Sciatic nerve (tissue), 2 donors: ENCODE measurements around the gene NRXN2. TPM values are rescaled to one million over a fixed set of nuclear protein-coding genes. Genes with fewer than 3 reads are reported as not detected.

Experiments
- ATAC-seq: fragments of 200-7000 bp; cut with Tn5 transposase; one replicate; pipeline ENCODE4 v1.9.1; 2020; ENCODE audit warnings: mild to moderate bottlenecking, moderate library complexity
- DNase-seq: peaks from one replicate; pipeline ENCODE4 v3.0.0-alpha.2; 2020; ENCODE audit warnings: low spot score
- intact Hi-C: fragments of 100-400 bp; cut with DNase I; formaldehyde crosslinking; loops from one replicate; pipeline ENCODE4 v1.14.2; 2022
- total RNA-seq: library from RNA; stranded (reverse); fragmentation: NEBNext Ultra II Directional; extraction: Animal tissue kit (Norgen Biotek cat#: 25700); gene quantifications from one replicate; pipeline ENCODE4 v1.2.1, GENCODE V29; 2021
- donor health status: DM: no; HTN: no; CAD: no.
- donor health status: DM: no; HTN: no; CAD: no.

NRXN2 gene
- total RNA-seq, 1 donor from 2014 or later: 13.7 TPM

DNA sequence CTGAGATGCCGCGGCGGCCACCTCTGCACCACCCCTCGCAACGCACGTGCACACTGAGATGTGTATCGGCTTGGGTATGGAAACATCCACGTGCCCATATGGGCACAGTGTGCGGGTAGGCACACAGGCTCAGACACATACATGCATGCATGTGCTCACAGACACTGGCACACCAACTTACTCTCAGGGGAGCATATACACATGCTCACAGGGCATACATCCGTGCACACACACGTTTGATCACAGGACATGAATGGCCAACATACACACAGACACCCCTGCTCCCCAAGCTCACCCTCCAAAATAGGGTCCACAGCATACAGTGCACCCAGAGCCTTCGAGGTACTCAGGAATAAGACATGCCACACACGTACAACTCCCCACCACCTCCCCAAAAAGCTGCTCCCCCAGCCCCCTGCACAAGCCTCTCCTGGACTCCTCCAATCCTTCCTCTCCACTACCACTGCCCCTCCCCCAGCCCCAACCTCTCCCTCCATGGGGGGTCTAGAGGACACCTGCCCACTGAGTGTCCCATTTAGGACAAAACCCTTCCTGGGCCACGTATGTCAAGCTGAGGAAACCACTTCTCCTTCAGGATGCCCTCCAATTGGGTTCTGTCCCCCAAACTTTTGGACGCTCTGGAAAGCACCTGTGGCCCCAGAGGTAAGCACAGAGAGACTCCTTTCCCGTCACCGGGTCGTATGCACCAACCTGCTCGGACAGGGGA is 78.9 kb downstream of the NRXN2 start:
- DNase-seq (no peak), ATAC-seq (no peak)
- intact Hi-C loops: loop anchor here (10.0 kb wide), 1 partner anchor 199 kb away; no protein-coding TSS in a partner anchor

DNA sequence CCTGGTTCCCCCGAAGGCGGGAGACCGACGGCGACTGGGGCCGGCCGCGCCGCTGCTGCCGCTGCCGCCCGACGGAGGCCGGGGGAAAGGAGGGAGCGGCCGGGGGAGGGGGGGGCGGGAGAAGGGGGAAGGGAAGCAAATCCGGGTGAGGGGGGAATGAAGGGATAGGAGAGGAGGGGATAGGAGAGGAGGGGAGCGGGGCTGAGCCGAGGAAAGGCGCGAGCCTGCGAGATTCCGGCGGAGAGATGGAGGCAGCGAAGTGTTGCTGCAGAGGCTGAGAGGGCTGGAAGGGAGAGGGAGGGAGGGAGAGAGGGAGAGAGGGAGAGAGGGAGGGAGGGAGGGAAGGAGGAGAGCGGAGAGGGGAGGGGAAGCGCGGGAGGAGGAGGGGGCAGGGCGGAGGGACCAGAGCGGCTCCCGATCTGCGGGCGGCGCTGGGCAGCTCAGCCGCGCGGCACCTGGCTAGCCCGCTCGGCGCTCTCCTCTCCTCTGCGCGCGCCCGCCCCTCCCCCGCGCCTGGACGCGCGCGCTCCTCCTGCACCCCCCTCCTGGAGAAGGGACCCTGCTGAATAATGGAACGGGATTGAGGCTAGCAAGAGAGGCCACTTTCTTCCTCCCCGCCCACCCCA is 79.6 kb downstream of the NRXN2 start:
- peak; percentile 70 for ATAC-seq
- DNase-seq: peak; percentile 63
- intact Hi-C loops: loop anchor here (10.0 kb wide), 1 partner anchor 199 kb away; no protein-coding TSS in a partner anchor

DNA sequence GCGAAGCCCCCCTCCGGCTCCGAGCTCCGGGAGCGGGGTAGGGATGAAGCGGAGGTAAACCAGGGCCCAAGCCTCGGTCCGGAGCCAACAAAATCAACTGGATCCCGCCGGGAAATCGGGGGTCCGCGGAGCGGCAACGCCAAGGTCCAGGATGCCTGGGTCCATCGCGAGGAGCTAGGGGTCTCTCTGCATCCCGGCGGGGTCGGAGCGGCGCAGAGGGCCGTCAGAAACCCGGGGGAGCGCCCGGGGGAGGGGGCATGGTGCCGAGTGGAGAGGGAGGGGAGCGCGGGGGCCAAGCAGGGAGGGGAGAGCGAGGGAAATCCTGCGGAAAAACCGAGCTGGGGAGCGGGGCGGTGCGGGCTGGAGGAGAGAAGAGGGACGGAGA is 80.1 kb downstream of the NRXN2 start:
- intact Hi-C loops: loop anchor here (10.0 kb wide), 1 partner anchor 198 kb away; no protein-coding TSS in a partner anchor
- ATAC-seq (no peak), DNase-seq (peak; percentile 56)

DNA sequence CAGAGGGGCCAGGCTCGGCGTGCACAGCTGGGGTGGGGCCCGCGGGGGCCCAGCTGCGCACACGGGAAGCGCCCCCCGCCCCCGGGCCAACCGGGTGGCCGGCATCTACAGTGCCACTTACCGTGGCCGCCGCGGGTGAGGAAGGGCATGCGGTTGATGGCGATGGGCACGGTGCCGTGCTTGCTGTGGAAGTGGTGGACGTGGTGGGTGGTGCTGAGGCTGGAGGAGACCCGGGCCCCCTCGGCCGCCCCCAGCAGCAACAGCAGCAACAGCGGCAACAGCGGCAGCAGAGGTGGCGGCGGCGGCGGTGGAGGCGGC is 80.6 kb downstream of the NRXN2 start:
- DNase-seq (peak; percentile 60), ATAC-seq (no peak)
- intact Hi-C loops: loop anchor here (10.0 kb wide), 1 partner anchor 198 kb away; no protein-coding TSS in a partner anchor

DNA sequence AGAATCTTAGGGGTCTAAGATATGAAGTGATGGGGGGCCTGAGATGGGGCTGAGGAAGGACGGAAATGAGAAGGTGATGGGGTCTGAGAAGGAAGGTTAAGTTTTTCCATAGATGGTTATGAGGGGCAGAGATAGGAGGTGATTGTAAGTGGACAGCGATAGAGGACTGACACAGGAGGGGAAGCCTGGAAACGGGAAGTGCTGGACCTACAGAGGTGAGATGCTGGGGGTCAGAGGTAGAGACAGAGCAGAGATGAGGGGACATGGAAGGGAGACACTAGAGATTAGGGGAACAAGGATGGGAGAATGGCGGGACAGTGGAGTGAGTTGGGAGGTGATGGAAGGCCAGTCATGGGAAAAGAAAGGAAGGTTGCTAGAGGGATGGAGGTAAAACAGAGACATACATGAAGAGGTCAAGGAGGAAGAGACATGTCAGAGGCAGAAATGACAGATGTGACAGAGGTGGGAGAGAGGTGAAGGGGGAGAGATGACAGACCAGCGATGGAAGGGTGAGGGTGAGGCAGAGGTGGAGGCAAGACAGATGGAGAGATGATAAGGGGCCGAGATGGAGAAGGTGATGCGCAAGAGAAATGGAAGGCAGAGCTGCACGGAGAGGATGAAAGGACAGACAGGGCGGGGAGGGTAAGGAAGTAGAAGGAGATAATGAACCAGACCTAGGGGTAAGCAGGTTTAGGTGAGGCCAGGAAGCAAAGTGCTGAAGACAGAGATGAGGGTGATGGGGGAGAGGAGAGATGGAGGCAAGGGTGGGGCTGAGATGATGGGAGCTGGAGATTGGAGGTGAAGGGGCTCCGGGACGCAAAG is 81.2 kb downstream of the NRXN2 start:
- no peak for ATAC-seq
- DNase-seq: no peak
- intact Hi-C loops: loop anchor here (10.0 kb wide), 1 partner anchor 197 kb away; no protein-coding TSS in a partner anchor

DNA sequence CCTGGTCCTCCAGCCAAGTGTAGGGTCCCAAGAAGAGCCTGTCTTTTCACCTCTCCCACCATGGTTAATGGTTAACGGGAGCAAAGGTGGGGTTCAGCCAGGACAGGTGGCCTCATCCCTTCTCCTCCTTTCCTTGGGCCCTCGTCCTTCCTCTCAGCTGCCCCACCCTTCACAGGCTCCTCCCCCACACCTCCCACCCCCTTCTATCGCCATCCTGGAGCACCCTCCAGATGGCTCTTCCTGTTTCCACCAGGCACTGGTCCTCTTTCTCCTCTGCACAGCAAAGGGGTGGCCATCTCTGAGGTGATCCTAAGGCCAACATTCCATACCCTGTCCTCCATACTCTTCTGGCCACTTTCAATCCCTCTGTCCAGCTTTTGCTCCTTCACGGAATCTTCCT is 83.1 kb downstream of the NRXN2 start:
- intact Hi-C loops: loop anchor here (10.0 kb wide), 1 partner anchor 195 kb away; no protein-coding TSS in a partner anchor
- DNase-seq (no peak), ATAC-seq (no peak)

DNA sequence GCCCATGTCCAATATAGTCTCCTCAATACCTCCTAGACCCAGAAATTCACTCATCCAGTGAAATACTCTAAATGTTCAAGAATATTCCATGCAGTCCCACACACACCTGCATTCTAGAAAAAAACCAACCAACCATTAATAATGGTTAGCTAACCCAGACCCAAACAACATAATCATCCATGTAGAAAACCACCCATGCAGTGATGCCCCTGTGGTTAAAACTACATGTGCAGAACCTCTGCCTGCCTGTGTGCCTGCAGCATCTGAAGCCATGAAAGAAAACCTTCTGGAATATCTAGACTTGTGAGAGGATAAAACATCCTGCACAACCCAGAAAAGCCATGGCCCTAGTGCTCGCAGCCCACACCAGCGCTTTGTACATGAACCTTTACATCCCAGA is 84.2 kb downstream of the NRXN2 start:
- ATAC-seq (no peak), DNase-seq (no peak)
- intact Hi-C loops: no loop called here

DNA sequence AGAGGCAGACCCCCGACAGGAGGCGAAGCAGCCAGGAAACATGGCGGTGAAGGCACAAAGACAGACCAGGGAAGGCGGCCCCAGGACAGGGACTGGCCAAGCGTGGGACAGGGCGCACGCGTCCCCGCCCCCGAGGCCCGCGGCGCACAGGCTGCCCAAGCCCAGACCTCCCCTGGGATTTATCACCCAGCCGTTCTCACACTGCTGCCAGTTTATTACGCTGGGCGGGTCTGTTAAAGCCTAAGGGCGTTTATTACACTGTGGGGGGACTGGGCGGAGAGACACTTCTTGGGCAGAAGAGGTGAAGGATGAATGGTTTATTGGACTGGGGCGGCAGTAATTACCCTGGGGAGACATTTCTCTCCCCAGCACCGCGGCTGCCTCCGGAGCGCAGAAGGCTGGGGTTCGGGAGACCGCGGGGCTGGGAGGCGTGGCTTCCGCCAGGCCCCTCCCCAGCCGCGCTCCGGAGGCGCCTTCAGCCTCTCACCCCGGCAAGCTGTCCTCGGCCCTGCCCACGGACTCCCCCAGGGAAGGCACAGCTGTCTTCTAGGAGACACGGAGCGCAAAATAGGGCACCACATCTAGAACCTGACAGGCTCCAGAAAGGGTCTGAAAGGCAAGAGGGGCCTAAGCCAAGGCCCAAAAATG is 84.9 kb downstream of the NRXN2 start:
- DNase-seq (peak; percentile 55), ATAC-seq (no peak)
- intact Hi-C loops: no loop called here

DNA sequence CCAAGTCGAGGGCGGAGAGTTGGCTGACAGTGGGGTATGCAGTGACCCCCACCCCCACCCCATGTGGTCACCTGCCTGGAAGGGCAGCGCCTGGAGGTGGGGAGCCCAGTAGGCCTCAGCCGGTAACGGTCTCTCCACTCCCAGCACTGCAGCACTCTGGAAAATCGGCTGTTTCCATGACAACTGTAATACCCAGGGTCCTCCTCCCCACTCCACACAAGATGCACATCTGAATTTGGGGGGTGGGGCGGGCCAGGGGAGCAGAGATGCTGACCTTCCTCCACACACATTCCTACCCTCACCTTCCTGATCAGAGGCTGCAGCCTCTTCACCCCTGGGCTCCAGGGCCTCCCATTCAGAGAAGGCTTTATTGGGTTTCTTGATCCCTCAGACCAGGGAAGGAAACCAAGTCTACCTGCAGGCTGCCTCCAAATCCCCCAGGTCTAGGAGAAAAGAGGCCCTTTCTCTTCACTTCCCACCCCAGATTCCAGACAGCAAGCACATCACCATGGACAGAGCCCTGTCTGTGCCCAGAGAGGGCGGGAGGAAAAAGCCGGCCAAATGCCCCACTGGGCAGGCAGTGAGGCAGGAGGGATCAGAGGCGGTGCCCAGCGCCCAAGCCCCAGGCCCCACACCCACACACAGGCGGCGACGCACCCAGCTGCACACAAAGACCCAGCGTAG is 85.5 kb downstream of the NRXN2 start:
- intact Hi-C loops: no loop called here
- ATAC-seq: no peak
- DNase-seq: no peak

DNA sequence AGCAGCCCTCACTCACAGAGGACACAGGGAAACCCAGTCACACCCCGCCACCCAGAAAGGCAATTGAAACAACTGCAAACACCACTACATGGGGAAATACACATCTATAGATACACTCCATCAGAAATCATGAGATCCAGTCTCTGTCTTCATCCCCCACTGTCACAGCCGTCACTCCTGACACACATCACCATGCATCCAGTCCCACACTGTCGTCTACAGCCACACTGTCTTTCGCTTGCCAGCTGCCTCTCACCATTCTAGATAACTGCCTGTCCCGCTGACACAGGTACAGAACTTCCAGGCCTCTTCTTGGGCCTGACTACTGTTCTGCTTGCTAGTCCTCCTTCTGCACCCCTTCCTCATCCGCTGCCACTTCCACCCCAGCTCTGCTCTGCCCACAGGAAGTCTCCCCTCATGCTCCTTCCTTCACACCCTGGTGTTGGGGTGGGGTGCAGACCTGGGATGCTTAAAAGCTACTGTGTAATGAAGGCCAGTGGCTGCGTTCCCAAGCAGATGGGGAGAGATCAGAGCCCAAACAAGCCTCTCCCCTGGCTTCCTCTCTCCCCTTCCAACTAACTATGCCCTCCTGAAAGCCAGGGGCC is 89.3 kb downstream of the NRXN2 start:
- no peak for ATAC-seq
- DNase-seq: no peak
- intact Hi-C loops: no loop called here

DNA sequence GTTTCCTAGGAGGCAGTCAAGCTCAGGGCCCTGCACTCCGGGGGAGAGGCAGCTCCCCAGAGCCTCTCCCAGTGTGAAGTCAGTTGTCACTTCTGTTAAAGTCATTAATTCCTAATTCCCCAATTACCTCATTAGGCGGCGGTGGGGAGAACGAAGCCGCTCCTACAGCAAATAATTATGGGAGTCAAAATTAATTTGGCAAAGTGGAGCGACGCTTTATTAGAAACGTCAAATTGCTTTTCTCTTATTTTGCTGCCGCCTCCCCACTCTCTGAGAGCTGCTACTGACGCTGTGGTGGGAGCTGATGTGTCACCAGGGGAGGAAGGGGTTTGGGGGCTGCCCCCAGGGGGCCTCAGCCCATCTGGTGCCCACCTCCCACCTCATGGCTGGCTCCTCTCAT is 90.3 kb downstream of the NRXN2 start:
- intact Hi-C loops: no loop called here
- no peak for ATAC-seq

DNA sequence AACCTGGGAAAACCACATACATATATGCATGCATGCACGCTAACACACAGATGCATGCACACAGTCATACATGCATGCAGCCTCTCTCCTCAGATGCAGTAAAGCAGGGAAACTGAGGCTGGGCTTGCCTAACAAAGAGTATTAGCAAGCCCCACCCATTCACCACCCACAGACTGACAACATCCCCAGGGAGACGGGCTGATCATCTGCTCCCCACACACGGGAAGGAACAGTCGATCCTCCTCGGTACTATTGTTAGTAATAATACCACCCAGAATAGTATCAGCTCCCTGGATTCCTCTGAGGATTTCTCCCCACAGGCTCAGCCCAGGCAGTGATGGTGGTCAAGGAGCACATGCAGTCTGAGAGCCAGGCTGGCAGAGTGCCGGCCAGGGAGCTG is 90.8 kb downstream of the NRXN2 start:
- intact Hi-C loops: no loop called here

More for the DNA sequence above, 90.3 kb downstream of the NRXN2 start:
- DNase-seq: no peak

DNA sequence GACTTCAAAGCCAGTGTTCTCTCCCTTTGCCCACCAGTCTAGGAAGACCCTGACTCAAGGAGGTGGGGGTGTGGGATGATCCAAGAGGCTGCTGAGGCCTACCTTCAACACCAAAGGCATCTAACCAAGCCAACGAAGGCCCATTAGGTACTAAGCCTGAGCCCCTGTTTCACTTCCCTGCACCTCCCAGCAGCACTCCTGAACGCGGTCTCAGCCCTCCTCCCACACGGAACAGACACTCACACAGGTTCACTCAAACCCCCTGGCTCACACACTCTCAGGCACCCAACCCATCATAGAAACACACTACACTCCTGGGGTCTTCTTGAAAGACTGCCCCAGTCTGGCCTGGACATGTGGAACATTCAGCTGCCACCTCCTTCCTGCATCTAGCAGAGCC is 91.3 kb downstream of the NRXN2 start:
- intact Hi-C loops: no loop called here
- no peak for ATAC-seq
- no peak for DNase-seq

More for the DNA sequence above, 90.8 kb downstream of the NRXN2 start:
- ATAC-seq (no peak), DNase-seq (no peak)

DNA sequence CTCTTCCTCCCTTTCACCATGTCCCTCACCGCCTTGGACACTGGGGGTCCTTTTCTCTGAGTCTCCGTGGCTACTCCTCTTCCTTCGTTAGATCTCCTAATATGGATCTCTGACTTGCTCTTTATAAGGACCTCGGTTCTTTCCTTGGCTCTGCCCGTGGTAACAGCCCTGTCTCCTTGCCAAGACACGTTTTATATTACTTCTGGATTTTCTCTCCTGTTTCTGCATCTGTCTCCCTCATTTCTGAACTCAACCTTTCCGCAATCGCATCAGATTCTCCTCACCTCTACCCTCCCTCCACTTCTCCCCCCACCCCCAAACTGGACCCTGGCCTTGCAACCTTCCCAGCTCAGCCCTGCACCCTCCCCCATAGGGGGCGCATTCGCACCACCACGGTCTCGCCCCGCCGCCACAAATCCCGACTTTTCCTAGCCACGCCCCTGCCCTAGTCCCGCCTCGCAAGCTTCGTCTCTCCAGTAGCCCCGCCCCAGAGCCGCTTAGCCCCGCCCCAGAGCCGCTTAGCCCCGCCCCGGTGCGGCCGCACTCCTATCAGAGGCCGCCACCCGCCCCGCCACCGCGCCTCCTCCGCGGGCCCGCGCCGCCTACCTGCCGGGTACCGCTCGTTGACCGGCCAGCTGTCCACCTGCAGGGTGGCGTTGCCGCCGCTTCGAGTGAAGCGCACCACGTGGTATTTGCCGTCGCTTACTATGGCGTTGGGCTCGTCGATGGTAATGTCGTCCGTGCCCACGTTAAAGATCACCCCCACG is 93.0 kb downstream of the NRXN2 start:
- DNase-seq (no peak), ATAC-seq (peak; percentile 18)
- intact Hi-C loops: no loop called here

DNA sequence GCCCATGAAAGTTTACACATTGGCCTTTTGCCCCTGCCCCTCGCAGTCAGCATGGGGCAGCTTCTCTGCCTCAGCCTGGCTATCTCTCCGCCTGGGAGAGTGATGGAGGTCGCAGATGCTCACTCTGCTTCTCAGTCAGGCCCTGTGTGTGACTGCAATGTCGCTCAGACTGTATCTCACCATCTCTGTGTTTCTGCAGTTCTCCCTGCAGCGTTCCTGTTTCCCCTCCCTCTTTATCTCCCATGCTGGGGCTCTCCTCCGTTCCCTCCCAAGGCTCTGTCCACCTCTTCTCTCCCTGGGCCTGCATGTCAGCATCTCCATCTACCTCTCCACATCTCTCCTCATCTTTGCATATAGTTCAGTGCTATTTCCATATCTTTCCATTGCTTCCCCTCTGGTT is 93.9 kb downstream of the NRXN2 start:
- ATAC-seq (no peak), DNase-seq (no peak)
- intact Hi-C loops: no loop called here

DNA sequence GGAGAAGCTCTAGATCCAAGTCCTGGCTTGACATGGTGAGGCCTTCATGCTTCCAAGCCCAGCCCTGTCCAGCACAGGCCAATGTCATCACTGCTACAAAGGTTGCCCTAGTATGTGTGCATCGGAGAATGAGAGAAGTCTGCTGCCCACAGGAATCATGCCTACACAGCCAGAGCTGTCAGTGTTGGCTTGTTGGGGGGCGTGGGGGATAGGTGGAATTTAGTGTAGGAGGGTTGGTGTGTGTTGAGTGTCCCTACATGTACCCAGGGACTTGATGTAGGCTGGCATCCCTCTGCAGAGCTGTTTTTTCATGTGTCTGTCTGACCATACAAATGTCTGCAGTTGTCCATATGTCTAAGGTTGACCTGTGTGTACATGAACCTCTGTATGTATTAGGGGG is 94.4 kb downstream of the NRXN2 start:
- DNase-seq (no peak), ATAC-seq (no peak)
- intact Hi-C loops: no loop called here

DNA sequence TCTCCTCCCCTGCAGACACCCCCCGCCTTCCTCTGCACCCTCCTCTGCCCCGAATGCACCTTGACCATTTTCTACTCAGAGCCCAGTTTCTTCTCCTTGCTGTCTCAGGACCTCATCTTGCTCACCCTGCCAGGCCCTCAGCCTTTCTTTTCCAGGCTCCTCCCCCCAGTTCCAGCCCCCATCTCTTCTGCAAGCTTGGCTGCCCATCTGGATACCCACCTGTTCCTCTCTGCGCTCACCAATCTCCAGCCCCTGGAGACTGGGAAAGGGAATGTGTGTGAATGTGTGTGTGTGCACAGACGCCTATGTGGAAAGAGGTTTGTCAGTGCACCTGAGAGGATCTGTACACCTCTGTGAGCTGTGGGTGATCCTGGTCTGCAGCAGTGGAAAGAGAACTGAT is 95.6 kb downstream of the NRXN2 start:
- intact Hi-C loops: no loop called here
- DNase-seq (no peak), ATAC-seq (no peak)

DNA sequence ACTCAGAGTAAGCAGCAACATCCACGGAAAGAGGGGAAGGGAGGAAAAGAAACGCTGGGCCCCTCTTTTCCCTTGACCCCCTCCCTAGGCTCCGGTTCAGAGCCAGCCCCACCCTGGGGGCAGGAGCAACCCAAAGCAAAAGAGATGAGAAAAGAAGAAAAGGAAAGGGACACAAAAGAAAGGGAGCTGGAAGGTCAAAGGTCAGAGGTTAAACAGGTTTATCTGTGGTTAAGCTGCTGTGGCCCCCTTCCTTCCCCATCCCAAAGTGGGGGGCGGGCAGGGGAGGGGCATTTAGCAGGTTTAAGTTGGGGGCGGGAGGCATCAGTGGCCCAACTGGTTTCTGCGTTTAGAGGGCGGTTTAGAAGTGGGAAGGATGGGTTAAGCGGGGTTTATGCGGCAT is 96.4 kb downstream of the NRXN2 start:
- ATAC-seq: no peak
- intact Hi-C loops: no loop called here
- no peak for DNase-seq
